Measurements from ENCODE around the gene NRP2.

DNA sequence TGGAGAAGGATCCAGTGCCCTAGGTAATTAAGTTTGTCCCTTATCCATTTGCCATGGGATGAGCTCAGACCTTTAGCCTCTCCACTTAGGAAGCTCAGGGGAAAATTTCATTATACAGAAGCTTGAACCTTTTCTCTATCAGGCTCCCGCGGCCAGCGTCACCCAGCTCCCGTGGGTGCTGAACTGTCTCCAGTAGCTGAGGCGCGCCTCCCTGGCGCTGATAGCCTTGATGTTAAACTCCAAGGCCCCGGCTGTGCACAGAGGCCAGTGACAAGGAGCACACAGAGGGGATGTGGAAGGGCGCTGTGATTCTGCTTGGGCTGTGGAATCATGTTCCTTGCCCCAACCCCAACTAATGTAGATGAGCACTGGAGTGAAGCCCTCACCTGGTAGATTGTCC is 50.8 kb downstream of the NRP2 start:
- TF ChIP-seq, protein P1, sequence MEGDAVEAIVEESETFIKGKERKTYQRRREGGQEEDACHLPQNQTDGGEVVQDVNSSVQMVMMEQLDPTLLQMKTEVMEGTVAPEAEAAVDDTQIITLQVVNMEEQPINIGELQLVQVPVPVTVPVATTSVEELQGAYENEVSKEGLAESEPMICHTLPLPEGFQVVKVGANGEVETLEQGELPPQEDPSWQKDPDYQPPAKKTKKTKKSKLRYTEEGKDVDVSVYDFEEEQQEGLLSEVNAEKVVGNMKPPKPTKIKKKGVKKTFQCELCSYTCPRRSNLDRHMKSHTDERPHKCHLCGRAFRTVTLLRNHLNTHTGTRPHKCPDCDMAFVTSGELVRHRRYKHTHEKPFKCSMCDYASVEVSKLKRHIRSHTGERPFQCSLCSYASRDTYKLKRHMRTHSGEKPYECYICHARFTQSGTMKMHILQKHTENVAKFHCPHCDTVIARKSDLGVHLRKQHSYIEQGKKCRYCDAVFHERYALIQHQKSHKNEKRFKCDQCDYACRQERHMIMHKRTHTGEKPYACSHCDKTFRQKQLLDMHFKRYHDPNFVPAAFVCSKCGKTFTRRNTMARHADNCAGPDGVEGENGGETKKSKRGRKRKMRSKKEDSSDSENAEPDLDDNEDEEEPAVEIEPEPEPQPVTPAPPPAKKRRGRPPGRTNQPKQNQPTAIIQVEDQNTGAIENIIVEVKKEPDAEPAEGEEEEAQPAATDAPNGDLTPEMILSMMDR (IDR thresholded peaks at IDR 0.05) = no peak
- no peak for TF ChIP-seq EZH2 (IDR thresholded peaks at IDR 0.05; ENCODE audit: borderline replicate concordance, insufficient read depth, low read depth, low read length, poor library complexity, severe bottlenecking)

Data from B cell (primary cell).